IPS-18c (cell line): ENCODE measurements around the gene RHBDD2.
"Not testable (repeated sequence)": the region's sequence is repeated elsewhere in the genome, so short reads cannot be mapped to it uniquely, and the experiment has no call there.

ENCODE experiments used
- H3K4me3 ChIP-seq: 2 replicates; pipeline ENCODE4 v1.7.0; 2013; ENCODE audit warnings: low read depth, mild to moderate bottlenecking, low read length, moderate library complexity; ENCODE audit not compliant: insufficient read depth
- H3K9me3 ChIP-seq: one replicate; pipeline ENCODE4 v1.6.1; 2013; ENCODE audit warnings: mild to moderate bottlenecking, low read length, moderate library complexity; ENCODE audit not compliant: control insufficient read depth, insufficient read depth

Gene RHBDD2

GRCh38 chr7:75880242-75880641 is 1.4 kb downstream of the RHBDD2 start:
- H3K4me3 ChIP-seq: no peak overlapping the region
- peaks cover 5% of the 10 kb centered on the region for H3K9me3 ChIP-seq

- H3K4me3 ChIP-seq: no peak overlapping the region
- peaks cover 5% of the 10 kb centered on the region for H3K9me3 ChIP-seq
Observed at GRCh38 chr7:75881436-75882095, 2.7 kb downstream of the RHBDD2 start.

DNA sequence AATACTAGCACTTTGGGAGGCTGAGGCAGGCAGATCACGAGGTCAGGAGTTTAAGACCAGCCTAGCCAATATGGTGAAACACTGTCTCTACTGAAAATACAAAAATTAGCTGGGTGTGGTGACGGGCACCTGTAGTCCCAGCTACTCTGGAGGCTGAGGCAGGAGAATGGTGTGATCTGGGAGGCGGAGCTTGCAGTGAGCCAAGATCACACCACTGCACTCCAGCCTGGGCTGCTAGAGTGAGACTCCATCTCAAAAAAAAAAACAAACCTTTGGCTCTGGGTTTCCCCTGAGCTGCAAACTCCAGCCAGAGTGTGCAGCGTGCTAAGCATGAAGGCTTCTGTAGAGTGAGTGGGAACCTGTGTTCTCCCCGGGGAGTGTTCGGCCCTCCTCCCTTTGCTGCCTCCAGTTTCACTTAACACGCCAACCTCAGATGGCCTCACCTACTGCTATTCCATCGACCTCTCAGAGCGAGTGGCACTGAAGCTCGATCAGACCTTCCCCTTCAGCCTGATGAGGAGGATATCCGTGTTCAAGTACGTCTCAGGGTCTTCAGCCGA is 4.5 kb downstream of the RHBDD2 start:
- H3K4me3 ChIP-seq, H3K9me3 ChIP-seq: not testable (repeated sequence)

- Histone ChIP-seq H3K9me3 (peaks cover 5% of the 10 kb centered on the region), H3K4me3 (no peak overlapping the region)
Observed at GRCh38 chr7:75884476-75884875, 5.6 kb downstream of the RHBDD2 start.

- no peak overlapping the region for H3K4me3 ChIP-seq
- H3K9me3 ChIP-seq: peaks cover 5% of the 10 kb centered on the region
Observed at GRCh38 chr7:75885036-75885435, 6.2 kb downstream of the RHBDD2 start.

- no peak overlapping the region for H3K4me3 ChIP-seq
- H3K9me3 ChIP-seq: peaks cover 5% of the 10 kb centered on the region
Observed at GRCh38 chr7:75887669-75888369, 9.0 kb downstream of the RHBDD2 start.

DNA sequence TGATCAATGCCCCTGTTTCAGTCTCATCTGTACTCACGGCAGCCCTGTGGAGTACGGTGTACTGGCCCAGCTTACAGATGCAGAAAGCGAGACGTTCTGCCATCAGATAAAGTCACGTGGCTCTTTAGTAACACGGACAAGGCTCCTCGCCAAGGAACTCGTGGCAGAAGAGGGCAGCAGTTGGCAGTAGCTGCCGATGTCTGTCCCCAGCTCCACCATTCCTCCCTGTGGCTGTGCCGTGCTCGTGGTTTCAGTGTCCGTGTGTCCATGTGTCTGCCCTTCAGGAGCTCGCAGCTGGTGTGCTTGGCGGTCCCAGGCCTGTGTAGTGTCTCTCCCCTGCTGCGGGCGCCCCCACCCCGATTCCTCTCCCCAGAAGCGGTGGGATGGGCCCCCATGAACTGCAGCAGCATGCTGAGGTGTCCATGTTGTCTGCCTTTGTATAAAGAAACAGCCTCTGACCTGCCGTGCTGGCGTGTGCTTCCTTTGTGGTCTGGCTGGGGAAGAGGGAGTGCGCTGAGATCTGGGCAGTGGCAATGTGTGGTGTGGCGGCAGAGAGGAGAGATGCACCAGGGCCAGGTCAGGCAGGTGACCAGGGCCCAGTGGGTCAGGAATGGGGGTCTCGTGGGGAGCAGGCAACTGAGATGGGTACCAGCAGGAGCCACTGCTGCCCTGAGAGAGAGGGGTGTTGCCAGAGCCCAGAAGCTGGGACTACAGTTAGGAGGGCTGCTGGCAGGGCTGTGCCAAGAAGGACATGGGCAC is 9.8 kb downstream of the RHBDD2 start:
- Histone ChIP-seq H3K4me3 (no peak overlapping the region), H3K9me3 (peaks cover 5% of the 10 kb centered on the region)

DNA sequence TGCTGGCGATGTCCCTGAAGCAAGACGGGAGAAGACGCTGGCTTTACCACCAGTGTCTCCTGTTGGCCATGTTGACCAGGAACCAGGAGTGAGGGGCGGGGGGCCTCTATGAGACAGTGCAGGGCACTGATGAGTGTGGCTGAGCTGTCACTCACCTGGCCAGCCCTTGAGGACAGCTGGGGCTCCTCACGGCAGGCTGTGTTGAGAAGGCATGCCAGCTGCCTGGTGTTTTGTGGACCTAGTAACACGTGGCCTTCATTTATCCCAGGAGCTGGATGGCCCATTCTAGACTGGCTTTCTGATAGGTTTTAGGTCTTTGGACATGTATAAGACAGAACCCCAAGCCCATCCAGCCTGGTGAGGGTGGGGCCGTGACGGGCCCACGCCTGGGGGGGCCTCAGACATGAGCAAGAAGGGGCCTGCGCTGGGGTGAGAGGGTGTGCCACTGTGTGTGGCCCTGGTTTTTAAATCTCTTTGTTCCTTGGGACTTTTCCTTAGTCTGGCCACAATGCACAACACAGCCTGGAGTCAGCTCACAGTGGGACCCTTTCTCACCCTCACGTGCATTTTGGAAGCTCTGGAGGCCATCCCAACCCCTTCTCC is 10.5 kb downstream of the RHBDD2 start:
- Histone ChIP-seq H3K4me3 (no peak overlapping the region), H3K9me3 (peaks cover 5% of the 10 kb centered on the region)

GRCh38 chr7:75889826-75890225 is 11.0 kb downstream of the RHBDD2 start:
- Histone ChIP-seq H3K9me3 (peaks cover 2% of the 10 kb centered on the region), H3K4me3 (no peak overlapping the region)

DNA sequence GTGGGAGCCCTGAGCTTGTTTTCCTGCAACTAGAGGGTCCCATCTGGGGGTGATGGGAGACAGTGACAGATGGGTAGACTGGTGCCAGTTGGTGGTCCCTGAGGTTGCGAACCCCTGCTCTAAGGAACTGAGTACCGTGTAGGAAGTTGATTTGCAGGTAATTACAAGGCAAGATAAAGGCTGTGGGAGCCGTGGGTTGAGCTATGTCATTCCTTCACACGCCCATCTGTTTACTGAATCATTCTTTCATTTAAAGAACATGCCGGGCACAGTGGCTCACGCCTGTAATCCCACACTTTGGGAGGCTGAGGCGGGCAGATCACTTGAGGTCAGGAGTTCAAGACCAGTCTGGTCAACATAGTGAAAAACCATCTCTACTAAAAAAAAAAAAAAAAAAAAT is 12.4 kb downstream of the RHBDD2 start:
- not testable (repeated sequence) for H3K4me3 ChIP-seq, H3K9me3 ChIP-seq

GRCh38 chr7:75891815-75892411 is 13.1 kb downstream of the RHBDD2 start:
- H3K9me3 ChIP-seq: no peaks in the 10 kb centered on the region
- no peak overlapping the region for H3K4me3 ChIP-seq

DNA sequence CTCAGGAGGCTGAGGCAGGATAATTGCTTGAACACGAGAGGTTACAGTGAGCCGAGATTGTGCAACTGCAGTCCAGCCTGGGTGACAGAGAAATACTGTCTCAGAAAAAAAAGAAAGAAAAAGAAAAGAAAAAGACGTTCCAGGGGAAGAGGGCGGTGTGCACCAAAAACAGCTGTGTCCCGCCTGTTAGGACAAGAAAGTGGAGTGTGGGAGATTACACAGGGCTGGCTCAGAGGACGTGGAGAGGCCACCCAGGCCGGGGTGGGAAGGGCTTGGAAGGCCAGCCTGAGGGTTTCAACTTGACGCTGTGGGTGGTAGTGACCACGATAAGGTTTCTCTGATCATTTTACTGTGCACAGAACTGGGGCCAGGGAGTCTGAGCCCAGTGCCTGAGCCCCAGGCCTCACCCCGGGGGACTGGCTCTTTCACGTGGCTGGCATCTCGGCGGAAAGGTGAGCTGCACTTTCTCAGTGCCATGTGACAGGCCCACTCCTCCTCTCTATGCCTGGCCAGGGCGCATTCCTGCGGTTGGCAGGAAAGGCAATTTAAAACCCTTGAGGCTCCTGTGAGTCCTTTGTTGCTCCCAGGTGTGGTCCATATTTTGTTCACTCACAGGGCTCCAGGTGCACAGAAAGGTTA is 13.9 kb downstream of the RHBDD2 start:
- H3K9me3 ChIP-seq: no peaks in the 10 kb centered on the region
- no peak overlapping the region for H3K4me3 ChIP-seq

- Histone ChIP-seq H3K9me3 (no peaks in the 10 kb centered on the region), H3K4me3 (no peak overlapping the region)
Observed at GRCh38 chr7:75896803-75897327, 18.0 kb downstream of the RHBDD2 start.

DNA sequence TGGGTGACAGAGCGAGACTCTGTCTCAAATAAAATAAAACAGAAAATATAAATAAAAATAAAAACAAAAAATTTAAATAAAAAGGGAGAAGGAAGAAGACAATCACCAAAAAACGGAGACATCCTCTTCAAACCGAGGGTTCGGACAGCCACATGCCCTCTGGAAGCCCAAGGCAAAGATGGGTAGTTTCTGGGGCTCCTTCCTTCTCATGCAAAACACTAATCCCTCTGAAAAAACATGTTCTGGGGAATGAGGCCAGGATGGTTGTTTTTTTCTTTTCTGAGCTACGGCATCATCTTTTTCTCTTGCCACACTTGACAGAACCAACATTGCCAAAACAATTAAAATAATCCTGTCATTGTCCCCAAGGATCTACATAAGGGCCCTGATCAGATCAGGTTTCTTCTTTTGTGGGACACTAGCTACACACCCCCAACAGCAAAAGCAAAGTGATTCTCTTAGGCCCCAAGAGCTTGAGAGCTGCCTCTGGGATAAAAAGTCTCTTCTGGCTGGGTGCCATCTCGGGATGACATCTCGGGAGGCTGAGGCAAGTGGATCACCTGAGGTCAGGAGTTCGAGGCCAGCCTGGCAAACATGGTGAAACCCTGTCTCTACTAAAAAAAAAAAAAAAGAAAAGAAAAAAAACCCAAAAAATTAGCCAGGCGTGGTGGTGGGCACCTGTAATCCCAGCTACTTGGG is 21.9 kb downstream of the RHBDD2 start:
- Histone ChIP-seq H3K4me3 (no peak overlapping the region), H3K9me3 (no peaks in the 10 kb centered on the region)

- no peak overlapping the region for H3K4me3 ChIP-seq
Observed at GRCh38 chr7:75905785-75906604, 27.2 kb downstream of the RHBDD2 start.

More at GRCh38 chr7:75905785-75906604, 27.2 kb downstream of the RHBDD2 start:
- no peaks in the 10 kb centered on the region for H3K9me3 ChIP-seq
